Neural progenitor cell (in vitro differentiated cells): ENCODE results near the gene RAP1A.
"Not testable (repeated sequence)": the region's sequence is repeated elsewhere in the genome, so short reads cannot be mapped to it uniquely, and the experiment has no call there.

Experiments used
- CTCF ChIP-seq: fragments of 200-600 bp; sonication (generic); IDR thresholded peaks from 2 replicates; pipeline ENCODE4 v1.5.1; 2017; ENCODE audit warnings: antibody characterized with exemption, mild to moderate bottlenecking
- EZH2 ChIP-seq: fragments of 200-600 bp; sonication (generic); IDR thresholded peaks from 2 replicates; pipeline ENCODE4 v1.6.1; 2017; ENCODE audit warnings: antibody characterized with exemption, mild to moderate bottlenecking, moderate library complexity

- TF ChIP-seq CTCF, EZH2: not testable (repeated sequence)
Measured at GRCh38 chr1:111742292-111742691, 122.7 kb downstream of the RAP1A start.
